ENCODE measurements around the gene MYL11. TPM values are rescaled to one million over a fixed set of nuclear protein-coding genes. Genes with fewer than 3 reads are reported as not detected.
A peak's percentile ranks its signal among the peaks of the same experiment; 100 is the strongest.

Gene MYL11
- total RNA-seq, 2 experiments from 2014 or later, result 1.2 TPM; not detected in 1

- no peaks in the 10 kb centered on the region for H3K27me3 Mint-ChIP-seq
- H3K36me3 Mint-ChIP-seq (ENCODE audit: low read depth), result peaks cover 29% of the 10 kb centered on the region
- H3K4me3 Mint-ChIP-seq, result peak overlapping the region; percentile 60
- H3K9me3 Mint-ChIP-seq, result no peaks in the 10 kb centered on the region
- CTCF ChIA-PET, result interaction anchor here (0.8 to 4.2 kb wide), 14 partner anchors 9 to 210 kb away, joined by 3 to 58 read pairs (median 5); partner anchors contain the start of genes DCTPP1, TBC1D10B, ZNF689 and ZNF747
- H3K27ac Mint-ChIP-seq, result peak overlapping the region; percentile 64
- H3K4me1 Mint-ChIP-seq, result peaks cover 41% of the 10 kb centered on the region
- POLR2A ChIA-PET, result interaction anchor here (0.7 to 3.7 kb wide), 31 partner anchors 11 to 366 kb away, joined by 3 to 36 read pairs (median 5); partner anchors contain the start of genes ALDOA, CD2BP2, CORO1A and DCTPP1
- DNase-seq, result no peak
Measured at GRCh38 chr16:30418350-30419181, 44.0 kb downstream of the MYL11 start.

DNA sequence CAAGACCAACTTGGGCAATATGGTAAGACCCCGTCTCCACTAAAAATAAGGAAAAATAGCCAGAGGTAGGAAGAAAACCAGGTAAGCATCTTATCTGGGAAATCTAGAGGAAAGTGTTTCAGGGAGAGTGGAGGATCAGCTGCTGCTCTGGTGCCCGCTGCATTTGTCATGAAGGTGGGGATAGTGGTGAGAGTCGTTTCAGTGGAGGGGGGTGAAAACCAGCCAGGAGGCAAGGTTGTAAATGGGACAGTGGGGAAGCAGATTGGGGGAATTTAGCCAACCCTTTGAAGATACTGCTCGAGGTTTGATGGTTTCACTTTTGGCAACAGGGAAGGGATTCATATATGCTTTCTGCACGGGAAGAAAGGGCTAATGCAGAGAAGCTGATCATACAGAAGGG lies 46.4 kb downstream of the MYL11 start:
- H3K9me3 Mint-ChIP-seq, result no peaks in the 10 kb centered on the region
- no peak overlapping the region for H3K4me3 Mint-ChIP-seq
- no peak for DNase-seq
- H3K4me1 Mint-ChIP-seq, result peaks cover 37% of the 10 kb centered on the region
- ChIA-PET POLR2A (interaction anchor here (0.8 to 1.3 kb wide), 2 partner anchors 14 to 165 kb away, joined by 3 to 4 read pairs; partner anchors contain the start of gene ZNF771), CTCF (interaction anchor here (0.5 to 4.2 kb wide), 3 partner anchors 9 to 164 kb away, joined by 4 to 58 read pairs (median 6); partner anchors contain the start of gene DCTPP1)
- H3K27me3 Mint-ChIP-seq, result no peaks in the 10 kb centered on the region
- H3K36me3 Mint-ChIP-seq (ENCODE audit: low read depth), result peaks cover 45% of the 10 kb centered on the region
- H3K27ac Mint-ChIP-seq, result no peak overlapping the region

Other genes starting within 250 kb of the MYL11 start
- 1,000 to 10,000 TPM; 1,737 to 1,754 TPM for gene CORO1A, start 191.2 kb upstream of the MYL11 start, total RNA-seq
- gene BOLA2B, start 181.1 kb upstream of the MYL11 start, total RNA-seq, result 100 to 1,000 TPM; 145 to 146 TPM
- 100 to 1,000 TPM; 102 to 149 TPM for gene SLX1A, start 180.9 kb upstream of the MYL11 start, total RNA-seq
- gene SULT1A3, start 175.5 kb upstream of the MYL11 start, total RNA-seq, result 10 to 100 TPM; 23.3 to 28.4 TPM
- gene NPIPB13, start 126.3 kb upstream of the MYL11 start, total RNA-seq, result 1 to 10 TPM; 5.1 to 9.8 TPM
- 10 to 100 TPM; 75.6 to 75.9 TPM for gene CD2BP2, start 19.5 kb upstream of the MYL11 start, total RNA-seq
- gene TBC1D10B, start 4.3 kb upstream of the MYL11 start, total RNA-seq, result 10 to 100 TPM; 69.2 TPM
- gene SEPTIN1, start 7.8 kb downstream of the MYL11 start, total RNA-seq, result 100 to 1,000 TPM; 343 to 354 TPM
- 10 to 100 TPM; 14.2 to 14.5 TPM for gene ZNF48, start 20.6 kb downstream of the MYL11 start, total RNA-seq
- 1 to 10 TPM; 4.2 to 4.5 TPM for gene ZNF771, start 32.8 kb downstream of the MYL11 start, total RNA-seq
- 10 to 100 TPM; 51.3 to 51.4 TPM for gene DCTPP1, start 55.2 kb downstream of the MYL11 start, total RNA-seq
- gene SEPHS2, start 71.1 kb downstream of the MYL11 start, total RNA-seq, result 10 to 100 TPM; 56.3 to 57.8 TPM
- gene ITGAL, start 97.9 kb downstream of the MYL11 start, total RNA-seq, result 100 to 1,000 TPM; 583 to 586 TPM
- 1 to 10 TPM; 5.9 to 6.0 TPM for gene ZNF768, start 151.8 kb downstream of the MYL11 start, total RNA-seq
- gene ZNF747, start 160.1 kb downstream of the MYL11 start, total RNA-seq, result 10 to 100 TPM; 10.6 to 10.7 TPM
- gene ZNF764, start 183.6 kb downstream of the MYL11 start, total RNA-seq, result 10 to 100 TPM; 16.0 to 16.8 TPM
- 10 to 100 TPM; 19.2 to 22.8 TPM for gene ZNF688, start 196.9 kb downstream of the MYL11 start, total RNA-seq
- 10 to 100 TPM; 12.9 to 13.3 TPM for gene ZNF785, start 210.9 kb downstream of the MYL11 start, total RNA-seq
- gene ZNF689, start 235.6 kb downstream of the MYL11 start, total RNA-seq, result 10 to 100 TPM in 1 of 2 experiments, 1 to 10 TPM in 1; 9.9 to 11.7 TPM